CD14-positive monocyte (primary cell): ENCODE results near the gene SEC22A. TPM values are rescaled to one million over a fixed set of nuclear protein-coding genes. Genes with fewer than 3 reads are reported as not detected.

Source experiments
- DNase-seq, 3 donors: peaks; one replicate each; pipeline ENCODE4 v3.0.0-alpha.2; 2011 to 2022
- H2AFZ ChIP-seq: 2 replicates; pipeline ENCODE4 v1.6.0; 2012; ENCODE audit warnings: mild to moderate bottlenecking, low read depth, low read length, inconsistent platforms; ENCODE audit not compliant: insufficient read depth, poor library complexity, severe bottlenecking
- H3K27ac ChIP-seq, 2 donors: 1 replicate in 1 of 2; 2 replicates in 1 of 2; pipeline ENCODE4 v1.5.1; 2012 to 2013; ENCODE audit warnings: low read length in 2 of 2, control low read depth in 1 of 2, inconsistent platforms in 1 of 2, low read depth in 1 of 2, mild to moderate bottlenecking in 1 of 2
- H3K27me3 ChIP-seq, 2 donors: one replicate each; pipeline versions ENCODE4 v1.6.0 to v1.6.1; 2011 to 2013; ENCODE audit warnings: low read length in 2 of 2; ENCODE audit not compliant: control insufficient read depth in 2 of 2, insufficient read depth in 2 of 2
- H3K36me3 ChIP-seq, 2 donors: replicated peaks in 1 of 2; 1 replicate in 1 of 2; 2 replicates in 1 of 2; pipeline versions ENCODE4 v1.5.1 to v1.6.1; 2012 to 2013; ENCODE audit warnings: low read length in 2 of 2, control low read depth in 1 of 2, inconsistent platforms in 1 of 2, mild to moderate bottlenecking in 1 of 2; ENCODE audit not compliant: insufficient read depth in 2 of 2, control insufficient read depth in 1 of 2
- H3K4me1 ChIP-seq, 2 donors: 1 replicate in 1 of 2; 2 replicates in 1 of 2; pipeline versions ENCODE4 v1.5.1 to v1.6.1; 2012 to 2013; ENCODE audit warnings: low read length in 2 of 2, control low read depth in 1 of 2, inconsistent platforms in 1 of 2, mild to moderate bottlenecking in 1 of 2, moderate library complexity in 1 of 2; ENCODE audit not compliant: insufficient read depth in 2 of 2, control insufficient read depth in 1 of 2
- H3K4me2 ChIP-seq: replicated peaks from 2 replicates; pipeline ENCODE3; 2012; ENCODE audit warnings: low read length, moderate library complexity, mild to moderate bottlenecking; ENCODE audit not compliant: poor library complexity, severe bottlenecking; ENCODE audit errors: extremely low read depth
- H3K4me3 ChIP-seq, 3 experiments: fragments of 200-600 bp in 1 of 3; sonication (generic) in 1 of 3; replicated peaks in 1 of 3; 1 replicate in 2 of 3; 2 replicates in 1 of 3; pipeline ENCODE4 v1.5.1; 2011 to 2013; ENCODE audit warnings: low read length in 3 of 3, mild to moderate bottlenecking in 3 of 3, control low read depth in 2 of 3, low read depth in 2 of 3, inconsistent platforms in 1 of 3, moderate library complexity in 1 of 3
- H3K79me2 ChIP-seq: 2 replicates; pipeline ENCODE4 v1.6.0; 2012; ENCODE audit warnings: mild to moderate bottlenecking, control low read depth, inconsistent platforms, low read length, moderate library complexity; ENCODE audit not compliant: insufficient read depth
- H3K9ac ChIP-seq: 2 replicates; pipeline ENCODE4 v1.6.0; 2017; ENCODE audit warnings: low read length, mild to moderate bottlenecking; ENCODE audit not compliant: insufficient read depth, poor library complexity, severe bottlenecking
- H3K9me3 ChIP-seq, 2 donors: replicated peaks in 1 of 2; 1 replicate in 1 of 2; 2 replicates in 1 of 2; pipeline versions ENCODE4 v1.5.1 to v1.6.1; 2012 to 2013; ENCODE audit warnings: low read length in 2 of 2, control low read depth in 1 of 2; ENCODE audit not compliant: control insufficient read depth in 1 of 2, insufficient read depth in 1 of 2
- H4K20me1 ChIP-seq: 2 replicates; pipeline ENCODE4 v1.6.0; 2012; ENCODE audit warnings: mild to moderate bottlenecking, low read length, control low read depth, moderate library complexity; ENCODE audit not compliant: insufficient read depth
- H3K27ac Mint-ChIP-seq, 7 donors: one replicate each; pipeline ENCODE4 v1.8.0; 2020; ENCODE audit warnings: mild to moderate bottlenecking in 7 of 7, mixed read lengths in 7 of 7, moderate library complexity in 6 of 7, inconsistent platforms in 2 of 7
- H3K27me3 Mint-ChIP-seq, 3 donors: one replicate each; pipeline ENCODE4 v1.8.0; 2021 to 2022; ENCODE audit warnings: low read depth in 3 of 3, mild to moderate bottlenecking in 3 of 3, mixed read lengths in 3 of 3, moderate library complexity in 3 of 3, inconsistent platforms in 1 of 3
- H3K36me3 Mint-ChIP-seq, 2 donors: one replicate each; pipeline ENCODE4 v1.8.0; 2020; ENCODE audit warnings: mixed read lengths in 2 of 2, inconsistent platforms in 1 of 2, mild to moderate bottlenecking in 1 of 2
- H3K4me1 Mint-ChIP-seq: one replicate; pipeline ENCODE4 v1.8.0; 2020; ENCODE audit warnings: mild to moderate bottlenecking, mixed read lengths
- H3K4me3 Mint-ChIP-seq, 2 donors: one replicate each; pipeline ENCODE4 v1.8.0; 2020; ENCODE audit warnings: mild to moderate bottlenecking in 2 of 2, mixed read lengths in 2 of 2, moderate library complexity in 1 of 2
- H3K9me3 Mint-ChIP-seq, 7 donors: one replicate each; pipeline ENCODE4 v1.8.0; 2020 to 2022; ENCODE audit warnings: mixed read lengths in 7 of 7, mild to moderate bottlenecking in 6 of 7, moderate library complexity in 6 of 7, inconsistent platforms in 2 of 7
- CTCF ChIP-seq: fragments of 200-600 bp; IDR thresholded peaks from one replicate; pipeline ENCODE4 v1.8.0; 2022; ENCODE audit warnings: antibody characterized with exemption, mild to moderate bottlenecking
- WGBS: methylation state at CpG from one replicate; pipeline ENCODE4 v1.1.5; 2013; ENCODE audit warnings: missing lambda C conversion rate; ENCODE audit not compliant: insufficient coverage; 5-methylcytosine and 5-hydroxymethylcytosine counted together
- intact Hi-C, 2 donors: fragments of 100-400 bp; cut with micrococcal nuclease; formaldehyde crosslinking; loops; one replicate each; pipeline versions ENCODE4 v1.15.0 to v1.15.1; 2023
- polyA plus RNA-seq, 3 donors: library from polyadenylated mRNA; depleted of rRNA in 1 of 3; unstranded in 2 of 3; stranded (reverse) in 1 of 3; fragments of 300-500 nt in 2 of 3; fragments of >200 nt in 1 of 3; fragmentation: Illumina TruSeq in 2 of 3; gene quantifications; 1 replicate in 2 of 3; 2 replicates in 1 of 3; pipeline ENCODE4 v1.2.3, GENCODE V29; 2012 to 2021

The SEC22A gene
- polyA plus RNA-seq, 3 donors: 6.4 to 11.0 (median 8.8) TPM

DNA sequence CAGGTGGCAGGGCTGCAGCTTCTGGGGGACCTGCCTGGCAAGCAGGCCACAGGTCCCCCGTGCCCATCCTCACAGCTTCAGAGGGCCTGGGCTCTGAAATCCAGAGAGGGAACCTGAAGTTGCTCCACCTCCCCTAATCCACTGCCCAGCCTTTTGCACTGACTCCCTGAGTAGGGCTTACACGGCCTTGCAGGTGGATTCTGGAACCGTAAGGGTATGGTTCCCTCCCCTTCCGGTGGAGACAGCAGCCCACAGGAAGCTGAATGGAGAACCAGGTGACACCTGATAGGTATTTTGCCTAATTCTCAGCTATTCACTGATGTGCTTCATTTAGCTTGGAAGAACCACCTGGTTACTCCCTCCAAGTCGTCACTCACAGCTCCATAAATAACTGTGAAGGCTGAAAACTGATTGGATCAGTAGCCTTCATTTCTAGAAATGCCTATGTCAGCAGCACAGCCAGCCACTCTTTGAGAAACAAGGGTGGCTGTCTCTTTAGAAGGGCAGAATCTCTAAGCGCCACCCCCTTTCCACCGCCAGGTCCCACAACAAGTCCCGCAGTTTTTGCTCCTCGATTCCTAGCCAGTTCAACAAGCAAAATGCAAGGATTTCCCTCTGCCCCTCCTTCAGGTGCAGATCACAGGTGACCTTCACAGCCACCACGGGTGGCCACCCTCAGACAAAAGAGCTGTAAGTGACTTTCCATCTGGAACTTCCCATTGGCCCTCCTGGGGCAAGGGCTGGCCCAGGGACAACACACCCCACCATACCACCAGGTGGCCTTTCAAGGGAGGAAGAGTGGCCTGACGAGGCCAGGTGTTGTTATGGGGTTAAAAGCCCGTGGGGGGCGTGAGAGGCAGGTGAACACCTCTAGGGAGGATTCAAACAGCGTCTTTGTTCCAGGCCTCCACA is 112.9 kb downstream of the SEC22A start:
- H3K9ac ChIP-seq: no peak overlapping the region
- no peak for TF ChIP-seq CTCF
- Mint-ChIP-seq H3K4me3 (peak overlapping the region in 1 of 2 donors; percentile 21), H3K27ac (no peak overlapping the region), H3K27me3 (peaks cover 14 to 18% (median 15%) of the 10 kb centered on the region in 3 donors), H3K36me3 (no peaks in the 10 kb centered on the region), H3K9me3 (no peaks in the 10 kb centered on the region), H3K4me1 (no peaks in the 10 kb centered on the region)
- H4K20me1 ChIP-seq: no peaks in the 10 kb centered on the region
- no peak for DNase-seq
- no peak overlapping the region for H2AFZ ChIP-seq
- H3K36me3 ChIP-seq: no peaks in the 10 kb centered on the region
- H3K79me2 ChIP-seq: no peaks in the 10 kb centered on the region
- H3K4me2 ChIP-seq: no peak overlapping the region
- WGBS: 41% methylated on average over 11 of the region's 14 CpGs
- H3K4me1 ChIP-seq: no peaks in the 10 kb centered on the region
- intact Hi-C loops: no loop called here
- H3K27me3 ChIP-seq: no peaks in the 10 kb centered on the region
- no peak overlapping the region for H3K4me3 ChIP-seq
- no peak overlapping the region for H3K27ac ChIP-seq
- no peaks in the 10 kb centered on the region for H3K9me3 ChIP-seq

DNA sequence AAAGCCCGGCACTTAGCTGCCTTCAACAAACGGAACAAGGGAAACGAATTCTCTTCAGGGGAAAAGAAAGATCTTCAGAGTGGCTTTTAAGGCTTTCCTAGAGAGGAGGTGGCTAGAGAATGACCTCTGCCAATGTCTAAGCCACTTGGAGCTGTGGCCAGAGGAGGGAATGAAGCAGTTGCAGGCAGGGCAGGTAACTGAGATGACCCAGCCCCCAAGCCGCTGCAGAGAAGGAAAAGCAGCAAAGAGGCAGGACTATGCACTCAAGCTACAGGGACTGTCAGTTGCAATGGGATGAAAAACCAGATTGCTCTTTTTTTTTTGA is 113.5 kb downstream of the SEC22A start:
- no peaks in the 10 kb centered on the region for H3K79me2 ChIP-seq
- no peak overlapping the region for H3K27ac ChIP-seq
- H4K20me1 ChIP-seq: no peaks in the 10 kb centered on the region
- WGBS: 75% methylated on average over 4 of the region's 4 CpGs
- no peaks in the 10 kb centered on the region for H3K4me1 ChIP-seq
- no peaks in the 10 kb centered on the region for H3K36me3 Mint-ChIP-seq
- H3K9me3 ChIP-seq: no peaks in the 10 kb centered on the region
- TF ChIP-seq CTCF: no peak
- intact Hi-C loops: no loop called here
- H3K4me3 ChIP-seq: no peak overlapping the region
- no peak overlapping the region for H2AFZ ChIP-seq
- H3K4me2 ChIP-seq: no peak overlapping the region
- no peaks in the 10 kb centered on the region for H3K27me3 ChIP-seq
- H3K9me3 Mint-ChIP-seq: no peaks in the 10 kb centered on the region
- H3K27ac Mint-ChIP-seq: no peak overlapping the region
- H3K4me1 Mint-ChIP-seq: no peaks in the 10 kb centered on the region
- peaks cover 15 to 18% (median 16%) of the 10 kb centered on the region in 3 donors for H3K27me3 Mint-ChIP-seq
- H3K36me3 ChIP-seq: no peaks in the 10 kb centered on the region
- no peak overlapping the region for H3K9ac ChIP-seq
- H3K4me3 Mint-ChIP-seq: peak overlapping the region in 1 of 2 donors; percentile 21
- no peak for DNase-seq
